ENCODE data around the gene RPL28.
"Not testable (repeated sequence)": the region's sequence is repeated elsewhere in the genome, so short reads cannot be mapped to it uniquely, and the experiment has no call there.

DNA sequence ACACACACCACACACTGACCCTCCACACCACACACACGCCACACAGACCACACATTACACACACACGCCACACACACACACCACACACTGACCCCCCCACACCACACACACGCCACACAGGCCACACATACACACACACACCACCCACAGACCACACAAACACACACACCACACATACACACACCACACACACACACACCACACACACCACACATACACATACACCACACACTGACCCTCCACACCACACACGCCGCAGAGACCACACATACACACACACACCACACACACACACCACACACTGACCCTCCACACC lies 62.4 kb downstream of the RPL28 start:
- TF ChIP-seq, protein P1, sequence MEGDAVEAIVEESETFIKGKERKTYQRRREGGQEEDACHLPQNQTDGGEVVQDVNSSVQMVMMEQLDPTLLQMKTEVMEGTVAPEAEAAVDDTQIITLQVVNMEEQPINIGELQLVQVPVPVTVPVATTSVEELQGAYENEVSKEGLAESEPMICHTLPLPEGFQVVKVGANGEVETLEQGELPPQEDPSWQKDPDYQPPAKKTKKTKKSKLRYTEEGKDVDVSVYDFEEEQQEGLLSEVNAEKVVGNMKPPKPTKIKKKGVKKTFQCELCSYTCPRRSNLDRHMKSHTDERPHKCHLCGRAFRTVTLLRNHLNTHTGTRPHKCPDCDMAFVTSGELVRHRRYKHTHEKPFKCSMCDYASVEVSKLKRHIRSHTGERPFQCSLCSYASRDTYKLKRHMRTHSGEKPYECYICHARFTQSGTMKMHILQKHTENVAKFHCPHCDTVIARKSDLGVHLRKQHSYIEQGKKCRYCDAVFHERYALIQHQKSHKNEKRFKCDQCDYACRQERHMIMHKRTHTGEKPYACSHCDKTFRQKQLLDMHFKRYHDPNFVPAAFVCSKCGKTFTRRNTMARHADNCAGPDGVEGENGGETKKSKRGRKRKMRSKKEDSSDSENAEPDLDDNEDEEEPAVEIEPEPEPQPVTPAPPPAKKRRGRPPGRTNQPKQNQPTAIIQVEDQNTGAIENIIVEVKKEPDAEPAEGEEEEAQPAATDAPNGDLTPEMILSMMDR (IDR thresholded peaks at IDR 0.05 in 8 of 11, conservative IDR thresholded peaks at IDR 0.05 in 3 of 11), result not testable (repeated sequence)
- not testable (repeated sequence) for TF ChIP-seq POLR2AphosphoS5 (IDR thresholded peaks at IDR 0.05)

All from spleen (tissue), 7 donors.